ENCODE data around the gene BCAS3. TPM values are rescaled to one million over a fixed set of nuclear protein-coding genes. Genes with fewer than 3 reads are reported as not detected.

BCAS3 gene
- total RNA-seq, 4 donors from 2014 or later: 13.0 to 27.8 (median 20.7) TPM

GRCh38 chr17:61217878-61218437 is 540.3 kb downstream of the BCAS3 start:
- 85 to 98% methylated on average over 4 of the region's 4 CpGs for WGBS, 2 donors
- H3K9me3 ChIP-seq: no peaks in the 10 kb centered on the region
- peaks cover 0 to 22% (median 9%) of the 10 kb centered on the region in 3 donors for H3K4me1 ChIP-seq
- H3K36me3 ChIP-seq: no peaks in the 10 kb centered on the region
- no peaks in the 10 kb centered on the region for H3K27me3 ChIP-seq
- no peak overlapping the region for H3K4me3 ChIP-seq
- intact Hi-C loops (cut with DNase I): no loop called here
- no peak for TF ChIP-seq CTCF (IDR thresholded peaks at IDR 0.05)
- TF ChIP-seq POLR2A (IDR thresholded peaks at IDR 0.05): no peak
- DNase-seq: no peak
- H3K27ac ChIP-seq: peak overlapping the region in 3 of 4 donors; percentile 39 to 78 (median 73)

DNA sequence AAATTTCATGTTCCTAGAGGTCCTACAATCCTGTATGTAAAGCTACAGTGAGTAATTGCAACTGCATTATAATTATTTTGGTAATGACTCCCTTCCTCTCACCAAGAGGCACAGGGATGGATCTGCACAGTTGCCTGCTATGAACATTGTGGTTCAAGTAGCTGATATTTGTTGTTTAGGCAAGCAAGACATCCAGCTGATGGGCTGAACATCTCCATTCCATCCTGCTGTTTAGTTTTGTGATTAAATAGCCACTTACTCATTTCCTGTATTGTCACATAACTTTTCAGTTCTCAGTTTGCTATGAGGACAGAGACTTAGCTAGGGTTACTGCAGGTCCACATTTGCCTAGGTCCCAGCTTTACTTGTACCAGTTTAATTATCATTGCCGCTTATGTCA is 540.8 kb downstream of the BCAS3 start:
- WGBS, 2 donors: 86 to 95% methylated on average over 1 of the region's 1 CpG
- Histone ChIP-seq H3K4me1 (peaks cover 0 to 22% (median 9%) of the 10 kb centered on the region in 3 donors), H3K36me3 (no peaks in the 10 kb centered on the region), H3K9me3 (no peaks in the 10 kb centered on the region), H3K4me3 (no peak overlapping the region), H3K27ac (peak overlapping the region in 3 of 4 donors; percentile 39 to 78 (median 73)), H3K27me3 (no peaks in the 10 kb centered on the region)
- intact Hi-C loops (cut with DNase I): no loop called here
- TF ChIP-seq POLR2A (IDR thresholded peaks at IDR 0.05) (no peak), CTCF (IDR thresholded peaks at IDR 0.05) (no peak)
- DNase-seq: no peak

DNA sequence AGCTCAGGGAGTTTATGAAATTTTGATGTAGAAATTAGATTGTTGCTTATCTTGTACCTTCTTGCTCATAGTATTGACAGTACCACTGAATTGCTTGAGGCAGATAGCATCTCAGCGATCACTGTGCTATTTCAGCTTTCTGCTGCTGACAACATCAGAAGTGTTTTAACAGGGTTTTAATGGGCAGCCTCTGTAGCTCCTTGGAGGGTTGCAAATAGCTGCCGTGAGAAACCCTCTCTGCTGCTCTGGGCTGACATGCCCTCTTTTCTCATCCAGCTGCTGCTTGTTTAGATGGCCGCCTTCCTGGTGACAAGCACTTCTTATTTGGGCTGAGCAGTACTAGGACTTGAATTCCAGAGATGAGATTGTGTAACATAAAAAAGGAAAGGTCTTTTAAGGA is 541.8 kb downstream of the BCAS3 start:
- no peak overlapping the region for H3K4me3 ChIP-seq
- no peak for DNase-seq
- no peaks in the 10 kb centered on the region for H3K27me3 ChIP-seq
- TF ChIP-seq CTCF (IDR thresholded peaks at IDR 0.05) (no peak), POLR2A (IDR thresholded peaks at IDR 0.05) (no peak)
- no peaks in the 10 kb centered on the region for H3K36me3 ChIP-seq
- peaks cover 0 to 22% (median 9%) of the 10 kb centered on the region in 3 donors for H3K4me1 ChIP-seq
- intact Hi-C loops (cut with DNase I): no loop called here
- peak overlapping the region; percentile 39 to 78 (median 61) for H3K27ac ChIP-seq
- H3K9me3 ChIP-seq: no peaks in the 10 kb centered on the region
- WGBS, 2 donors: 74 to 84% methylated on average over 2 to 3 of the region's 3 CpGs

DNA sequence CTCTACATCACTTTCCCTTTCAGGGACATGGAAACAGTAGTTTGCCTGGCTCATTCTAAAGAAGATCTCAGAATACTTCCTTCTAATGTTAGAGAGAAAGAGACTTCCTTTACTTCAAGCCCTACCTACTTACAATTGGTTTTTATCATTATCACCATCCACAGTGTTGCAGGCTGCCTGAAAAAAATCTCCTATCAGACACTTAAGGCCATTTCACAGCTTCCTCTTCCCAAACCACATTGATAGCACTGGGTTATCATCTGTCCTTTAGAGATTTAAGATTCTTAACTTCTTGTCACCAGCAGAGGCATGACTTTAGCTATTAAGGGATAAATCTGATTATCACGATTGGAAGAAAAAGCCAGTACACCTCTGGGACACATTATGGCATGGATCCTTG is 543.5 kb downstream of the BCAS3 start:
- H3K36me3 ChIP-seq: no peaks in the 10 kb centered on the region
- no peaks in the 10 kb centered on the region for H3K9me3 ChIP-seq
- H3K4me1 ChIP-seq: peaks cover 0 to 22% (median 9%) of the 10 kb centered on the region in 3 donors
- no peak overlapping the region for H3K27ac ChIP-seq
- intact Hi-C loops (cut with DNase I): no loop called here
- no peak overlapping the region for H3K4me3 ChIP-seq
- WGBS, 2 donors: 63 to 100% methylated on average over 1 of the region's 1 CpG
- H3K27me3 ChIP-seq: no peaks in the 10 kb centered on the region
- DNase-seq: no peak
- TF ChIP-seq CTCF (IDR thresholded peaks at IDR 0.05): no peak
- TF ChIP-seq POLR2A (IDR thresholded peaks at IDR 0.05): no peak

GRCh38 chr17:61221597-61222471 is 544.2 kb downstream of the BCAS3 start:
- TF ChIP-seq POLR2A (IDR thresholded peaks at IDR 0.05): no peak
- no peak for TF ChIP-seq CTCF (IDR thresholded peaks at IDR 0.05)
- H3K4me3 ChIP-seq: no peak overlapping the region
- H3K36me3 ChIP-seq: no peaks in the 10 kb centered on the region
- H3K9me3 ChIP-seq: no peaks in the 10 kb centered on the region
- DNase-seq: no peak
- H3K27ac ChIP-seq: no peak overlapping the region
- H3K4me1 ChIP-seq: peaks cover 0 to 22% (median 9%) of the 10 kb centered on the region in 3 donors
- H3K27me3 ChIP-seq: no peaks in the 10 kb centered on the region
- intact Hi-C loops (cut with DNase I): no loop called here
- WGBS, 2 donors: 84 to 91% methylated on average over 8 of the region's 8 CpGs
